Peyer's patch (tissue), 4 donors: ENCODE results near the gene ASPSCR1. TPM values are rescaled to one million over a fixed set of nuclear protein-coding genes. Genes with fewer than 3 reads are reported as not detected.

Experiments
- DNase-seq, 3 donors: peaks; one replicate each; pipeline ENCODE4 v3.0.0-alpha.2; 2017 to 2019
- H3K27ac ChIP-seq, 4 donors: fragments of 200-600 bp; sonication (generic); one replicate each; pipeline ENCODE4 v1.5.1; 2016 to 2019
- H3K27me3 ChIP-seq, 2 donors: fragments of 200-600 bp; sonication (generic); one replicate each; pipeline ENCODE4 v1.5.1; 2019
- H3K36me3 ChIP-seq, 3 donors: fragments of 200-600 bp; sonication (generic); one replicate each; pipeline ENCODE4 v1.5.1; 2016 to 2019
- H3K4me1 ChIP-seq, 4 donors: fragments of 200-600 bp; sonication (generic); one replicate each; pipeline ENCODE4 v1.5.1; 2016 to 2019
- H3K4me3 ChIP-seq, 4 donors: fragments of 200-600 bp; sonication (generic); 1 replicate in 3 of 4; 2 replicates in 1 of 4; pipeline ENCODE4 v1.5.1; 2016 to 2019; ENCODE audit warnings: mild to moderate bottlenecking in 1 of 4
- H3K9me3 ChIP-seq, 4 donors: fragments of 200-600 bp; sonication (generic); one replicate each; pipeline ENCODE4 v1.5.1; 2016 to 2019; ENCODE audit warnings: mild to moderate bottlenecking in 1 of 4
- POLR2A ChIP-seq, 2 donors: fragments of 450-650 bp; IDR thresholded peaks; one replicate each; pipeline ENCODE4 v1.5.1; 2017; ENCODE audit warnings: antibody characterized with exemption in 2 of 2, mild to moderate bottlenecking in 2 of 2, moderate library complexity in 2 of 2
- total RNA-seq, 4 donors: library from RNA; depleted of rRNA; stranded (reverse); fragments of >200 nt; gene quantifications; one replicate each; pipeline ENCODE4 v1.1.0, GENCODE V29; 2016
- TF ChIP-seq, protein P1 (sequence below), 6 experiments: fragments of 450-650 bp in 4 of 6; fragments of 200-600 bp in 2 of 6; sonication (generic) in 1 of 6; IDR thresholded peaks; one replicate each; pipeline ENCODE4 v1.5.1; 2017 to 2019; ENCODE audit warnings: antibody characterized with exemption in 6 of 6, mild to moderate bottlenecking in 3 of 6, moderate library complexity in 1 of 6

ASPSCR1 gene
- total RNA-seq, 4 donors from 2014 or later: 31.6 to 70.1 (median 49.9) TPM

DNA sequence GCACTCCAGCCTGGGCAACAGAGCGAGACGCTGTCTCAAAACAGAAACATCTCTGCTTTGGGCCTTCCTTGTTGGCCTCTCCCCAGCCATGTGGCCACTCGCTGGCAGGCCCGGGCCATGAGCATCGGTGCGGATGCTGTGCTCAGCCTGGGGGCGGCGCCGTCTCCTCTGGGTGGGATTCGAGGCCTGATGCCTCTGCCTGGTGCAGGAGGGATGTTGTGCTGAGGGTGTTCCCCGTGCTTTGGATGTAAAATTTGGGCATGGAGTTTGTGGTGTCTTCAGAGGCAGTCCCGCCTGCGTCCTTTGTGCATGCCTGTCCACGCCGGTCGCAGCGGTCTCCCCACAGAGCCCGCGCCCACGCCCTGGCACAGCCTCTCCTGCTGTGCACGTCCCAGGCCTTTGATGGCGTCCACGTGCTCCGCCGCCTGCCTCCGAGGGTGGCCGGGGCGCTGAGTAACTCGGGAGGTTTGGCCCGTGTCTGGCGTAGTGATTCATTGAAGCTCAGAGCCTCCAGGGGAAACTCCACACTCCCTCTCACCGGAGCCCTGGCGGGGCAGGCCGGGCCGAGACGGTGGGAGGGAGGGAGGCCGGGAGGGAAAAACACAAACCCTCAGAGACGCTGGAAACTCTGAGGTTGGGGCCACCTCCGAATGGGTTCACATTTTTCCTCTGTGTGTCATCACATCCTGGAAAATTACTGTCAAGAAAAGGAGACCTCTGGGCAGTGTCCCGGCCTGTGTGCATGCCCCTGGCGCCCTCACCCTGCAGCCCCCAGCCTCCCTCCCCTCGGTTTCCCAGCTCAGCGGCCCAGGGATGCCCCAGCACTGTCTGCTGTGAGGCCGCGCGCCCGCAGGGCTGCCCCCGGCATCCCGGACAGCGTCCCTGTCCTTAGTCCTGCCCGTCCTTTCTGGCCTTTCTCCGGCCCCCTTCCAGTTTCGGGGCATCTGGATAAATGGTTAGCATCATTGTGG is 26.3 kb downstream of the ASPSCR1 start:
- no peak overlapping the region for H3K4me3 ChIP-seq
- TF ChIP-seq, protein P1, sequence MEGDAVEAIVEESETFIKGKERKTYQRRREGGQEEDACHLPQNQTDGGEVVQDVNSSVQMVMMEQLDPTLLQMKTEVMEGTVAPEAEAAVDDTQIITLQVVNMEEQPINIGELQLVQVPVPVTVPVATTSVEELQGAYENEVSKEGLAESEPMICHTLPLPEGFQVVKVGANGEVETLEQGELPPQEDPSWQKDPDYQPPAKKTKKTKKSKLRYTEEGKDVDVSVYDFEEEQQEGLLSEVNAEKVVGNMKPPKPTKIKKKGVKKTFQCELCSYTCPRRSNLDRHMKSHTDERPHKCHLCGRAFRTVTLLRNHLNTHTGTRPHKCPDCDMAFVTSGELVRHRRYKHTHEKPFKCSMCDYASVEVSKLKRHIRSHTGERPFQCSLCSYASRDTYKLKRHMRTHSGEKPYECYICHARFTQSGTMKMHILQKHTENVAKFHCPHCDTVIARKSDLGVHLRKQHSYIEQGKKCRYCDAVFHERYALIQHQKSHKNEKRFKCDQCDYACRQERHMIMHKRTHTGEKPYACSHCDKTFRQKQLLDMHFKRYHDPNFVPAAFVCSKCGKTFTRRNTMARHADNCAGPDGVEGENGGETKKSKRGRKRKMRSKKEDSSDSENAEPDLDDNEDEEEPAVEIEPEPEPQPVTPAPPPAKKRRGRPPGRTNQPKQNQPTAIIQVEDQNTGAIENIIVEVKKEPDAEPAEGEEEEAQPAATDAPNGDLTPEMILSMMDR (IDR thresholded peaks at IDR 0.05): no peak
- TF ChIP-seq POLR2A (IDR thresholded peaks at IDR 0.05): no peak
- H3K27ac ChIP-seq: peak overlapping the region in 1 of 4 donors; percentile 31
- no peaks in the 10 kb centered on the region for H3K27me3 ChIP-seq
- DNase-seq: no peak
- peaks cover 0 to 28% (median 0%) of the 10 kb centered on the region in 4 donors for H3K4me1 ChIP-seq
- H3K36me3 ChIP-seq: no peaks in the 10 kb centered on the region
- no peaks in the 10 kb centered on the region for H3K9me3 ChIP-seq

DNA sequence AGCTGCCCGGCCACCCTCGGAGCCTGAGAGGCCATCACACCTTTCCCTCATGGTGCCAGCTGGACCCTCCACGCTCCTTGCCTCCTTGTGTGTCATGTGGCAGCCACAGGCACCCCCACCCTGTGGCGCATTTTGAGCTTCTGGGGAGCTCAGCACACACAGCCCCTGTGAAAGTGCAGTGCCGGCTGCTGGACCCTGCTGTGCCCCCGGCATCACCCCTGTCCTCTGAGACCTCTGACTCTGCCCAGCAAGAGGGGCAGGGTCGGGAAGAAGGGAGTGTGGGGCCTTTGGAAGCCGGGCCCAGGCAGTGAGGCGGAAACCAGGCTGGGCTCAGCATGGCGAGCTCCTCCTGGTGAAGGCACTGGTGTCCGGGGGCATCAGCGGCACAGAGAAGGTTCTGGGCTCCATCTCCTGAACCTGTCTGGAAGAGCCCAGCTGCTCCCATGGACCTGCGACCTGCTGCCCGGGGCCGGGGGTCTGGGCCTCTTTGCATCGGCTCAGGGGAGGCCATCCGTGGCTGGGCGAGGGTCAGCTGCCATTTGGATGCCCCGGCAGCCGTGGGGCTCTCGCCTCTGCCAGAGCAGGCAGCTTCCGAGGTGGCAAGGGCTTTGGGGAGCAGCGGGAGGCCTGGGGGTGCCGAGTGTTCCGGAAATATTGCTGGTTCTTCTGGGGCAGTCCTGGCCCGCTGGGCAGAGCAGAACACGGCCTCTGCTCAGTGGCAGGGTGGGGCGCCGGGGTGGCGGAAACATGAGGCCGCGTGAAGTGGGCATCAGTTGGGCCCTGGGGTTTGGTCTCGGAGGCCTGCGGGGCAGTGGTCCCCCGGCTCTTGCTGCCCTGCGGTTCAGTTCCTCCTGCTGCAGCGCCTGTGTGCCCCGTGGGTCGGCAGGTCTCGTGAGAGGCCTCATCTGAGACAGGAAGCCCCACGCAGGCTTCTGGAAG is 27.4 kb downstream of the ASPSCR1 start:
- TF ChIP-seq, protein P1 (IDR thresholded peaks at IDR 0.05): no peak
- TF ChIP-seq POLR2A (IDR thresholded peaks at IDR 0.05): no peak
- no peaks in the 10 kb centered on the region for H3K27me3 ChIP-seq
- H3K27ac ChIP-seq: no peak overlapping the region
- DNase-seq: no peak
- H3K4me1 ChIP-seq: peaks cover 0 to 27% (median 0%) of the 10 kb centered on the region in 4 donors
- no peak overlapping the region for H3K4me3 ChIP-seq
- no peaks in the 10 kb centered on the region for H3K9me3 ChIP-seq
- no peaks in the 10 kb centered on the region for H3K36me3 ChIP-seq

DNA sequence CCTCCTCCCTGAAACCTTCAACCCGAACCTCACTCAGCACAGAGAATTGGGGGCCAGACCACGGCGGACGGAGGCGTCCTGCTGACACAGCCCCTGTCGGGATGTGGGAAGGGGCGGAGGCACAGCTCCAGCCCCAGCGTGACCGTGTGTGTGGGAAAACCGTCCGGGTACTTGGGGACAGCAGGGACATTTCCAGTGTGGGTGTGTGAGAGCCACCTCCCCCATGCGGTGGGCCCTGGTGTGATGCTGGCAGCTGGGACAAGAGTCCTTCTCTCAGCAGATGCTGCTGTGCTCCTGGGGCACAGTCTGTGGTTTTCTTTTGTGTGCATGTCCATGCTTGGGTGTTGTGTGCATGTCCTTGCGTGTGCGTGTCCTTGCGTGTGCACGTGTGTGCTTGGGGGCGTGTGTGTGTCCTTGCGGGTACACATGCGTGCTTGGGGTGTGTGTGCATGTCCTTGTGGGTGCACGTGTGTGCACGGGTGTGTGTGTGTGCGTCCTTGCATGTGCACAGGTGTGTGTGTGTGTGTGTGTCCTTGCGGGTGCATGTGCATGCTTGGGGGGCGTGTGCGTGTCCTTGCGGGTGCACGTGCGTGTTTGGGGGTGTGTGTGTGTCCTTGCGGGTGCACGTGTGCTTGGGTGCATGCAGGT is 28.4 kb downstream of the ASPSCR1 start:
- Histone ChIP-seq H3K27me3 (no peaks in the 10 kb centered on the region), H3K36me3 (no peaks in the 10 kb centered on the region), H3K4me3 (no peak overlapping the region), H3K27ac (no peak overlapping the region), H3K9me3 (no peaks in the 10 kb centered on the region), H3K4me1 (peaks cover 0 to 17% (median 0%) of the 10 kb centered on the region in 4 donors)
- DNase-seq: no peak
- no peak for TF ChIP-seq POLR2A (IDR thresholded peaks at IDR 0.05)
- TF ChIP-seq, protein P1 (IDR thresholded peaks at IDR 0.05): no peak

DNA sequence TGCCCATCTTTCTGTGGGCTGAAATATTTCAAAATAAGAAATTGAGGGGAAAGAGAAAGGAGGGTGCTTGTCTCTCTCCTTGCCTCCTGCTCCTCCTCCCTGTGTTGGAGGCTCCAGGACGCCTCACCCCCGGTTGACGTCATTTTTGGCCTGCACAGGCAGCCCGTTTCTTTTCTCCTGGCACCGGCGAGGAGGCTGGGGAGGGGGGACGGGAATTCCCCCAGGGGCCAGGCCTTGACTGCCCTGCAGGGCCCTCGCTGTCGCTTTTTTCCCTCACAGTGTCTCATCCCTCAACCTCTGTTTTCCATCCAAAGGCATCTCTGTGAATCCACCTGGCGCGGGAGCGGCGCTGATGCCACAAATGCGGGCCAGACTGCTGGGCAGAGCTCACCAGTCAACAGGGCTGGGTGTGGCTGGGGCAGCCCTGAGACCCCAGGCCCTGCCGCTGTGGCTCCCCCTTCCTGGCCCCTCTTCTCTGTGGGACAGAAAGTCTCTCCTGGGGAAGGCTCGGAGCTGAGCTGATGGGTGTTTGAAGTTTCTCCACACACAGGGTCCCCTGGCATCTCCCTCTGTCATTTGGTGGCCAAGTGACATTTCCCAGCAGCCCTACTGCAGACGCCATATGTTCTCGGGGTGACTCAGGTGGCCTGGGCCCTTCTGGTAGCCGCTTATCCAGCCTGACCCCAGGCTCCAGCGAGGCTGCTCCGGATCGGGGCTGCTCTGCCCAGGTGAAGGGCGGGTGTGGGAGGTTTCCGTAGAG is 29.2 kb downstream of the ASPSCR1 start:
- TF ChIP-seq, protein P1 (IDR thresholded peaks at IDR 0.05): no peak
- TF ChIP-seq POLR2A (IDR thresholded peaks at IDR 0.05): no peak
- no peak for DNase-seq
- H3K27ac ChIP-seq: no peak overlapping the region
- no peaks in the 10 kb centered on the region for H3K27me3 ChIP-seq
- peaks cover 0 to 11% (median 0%) of the 10 kb centered on the region in 4 donors for H3K4me1 ChIP-seq
- H3K4me3 ChIP-seq: no peak overlapping the region
- no peaks in the 10 kb centered on the region for H3K9me3 ChIP-seq
- no peaks in the 10 kb centered on the region for H3K36me3 ChIP-seq

DNA sequence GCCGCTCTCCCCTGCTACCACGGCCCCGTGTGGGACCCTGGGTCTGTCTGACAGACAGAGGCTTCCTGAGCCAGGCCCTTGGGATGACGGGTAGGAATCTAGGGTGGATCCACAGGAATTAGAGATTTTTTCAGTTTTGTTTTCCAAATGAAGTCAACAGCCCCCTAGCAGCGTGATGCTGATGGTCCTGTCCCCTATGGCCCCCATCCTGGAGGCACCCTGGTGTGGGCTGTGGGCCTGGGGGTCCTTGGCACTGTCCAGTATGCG is 29.7 kb downstream of the ASPSCR1 start:
- H3K4me3 ChIP-seq: no peak overlapping the region
- H3K36me3 ChIP-seq: no peaks in the 10 kb centered on the region
- peaks cover 0 to 11% (median 0%) of the 10 kb centered on the region in 4 donors for H3K4me1 ChIP-seq
- TF ChIP-seq, protein P1 (IDR thresholded peaks at IDR 0.05): no peak
- no peaks in the 10 kb centered on the region for H3K9me3 ChIP-seq
- no peak overlapping the region for H3K27ac ChIP-seq
- DNase-seq: no peak
- H3K27me3 ChIP-seq: no peaks in the 10 kb centered on the region
